HG02571 (cell line): ENCODE data around the gene TRIM10.

ENCODE experiments used
- ATAC-seq: cut with Tn5 transposase; IDR thresholded peaks from one replicate; pipeline ENCODE4 v1.9.1; 2021; ENCODE audit warnings: mild to moderate bottlenecking, moderate library complexity; ENCODE audit not compliant: unreplicated experiment

Gene TRIM10

GRCh38 chr6:30160785-30161531, at the start of gene TRIM10:
Gene TRIM10 (minus strand): TSS chr6:30161211. CDS start chr6:30160858, 353 bp downstream.
- no peak for ATAC-seq

GRCh38 chr6:30207619-30208295, 46.7 kb upstream of the TRIM10 start:
- ATAC-seq: no peak

- ATAC-seq: no peak
Measured at GRCh38 chr6:30206799-30207618, 46.0 kb upstream of the TRIM10 start.

GRCh38 chr6:30206152-30206551, 45.1 kb upstream of the TRIM10 start:
- ATAC-seq: no peak

GRCh38 chr6:30204116-30204515, 43.1 kb upstream of the TRIM10 start:
- ATAC-seq: no peak

- no peak for ATAC-seq
Measured at GRCh38 chr6:30202366-30202765, 41.4 kb upstream of the TRIM10 start.

GRCh38 chr6:30200551-30201281, 39.7 kb upstream of the TRIM10 start:
- no peak for ATAC-seq

- no peak for ATAC-seq
Measured at GRCh38 chr6:30198166-30199084, 37.4 kb upstream of the TRIM10 start.

- no peak for ATAC-seq
Measured at GRCh38 chr6:30196376-30196775, 35.4 kb upstream of the TRIM10 start.

GRCh38 chr6:30195951-30196350, 34.9 kb upstream of the TRIM10 start:
- ATAC-seq: no peak

GRCh38 chr6:30194797-30195690, 34.0 kb upstream of the TRIM10 start:
- no peak for ATAC-seq

- no peak for ATAC-seq
Measured at GRCh38 chr6:30192076-30192475, 31.1 kb upstream of the TRIM10 start.

GRCh38 chr6:30188541-30188940, 27.5 kb upstream of the TRIM10 start:
- no peak for ATAC-seq

GRCh38 chr6:30185846-30186484, 25.0 kb upstream of the TRIM10 start:
- no peak for ATAC-seq

- no peak for ATAC-seq
Measured at GRCh38 chr6:30184417-30185031, 23.5 kb upstream of the TRIM10 start.

GRCh38 chr6:30180145-30180544, 19.1 kb upstream of the TRIM10 start:
- no peak for ATAC-seq

GRCh38 chr6:30178837-30179236, 17.8 kb upstream of the TRIM10 start:
- no peak for ATAC-seq

GRCh38 chr6:30175765-30176164, 14.8 kb upstream of the TRIM10 start:
- ATAC-seq: no peak
